ENCODE measurements around the gene LLPH. TPM values are rescaled to one million over a fixed set of nuclear protein-coding genes. Genes with fewer than 3 reads are reported as not detected.

LLPH gene
- 29.9 and 33.4 TPM in 2 replicates for total RNA-seq (2021)
- long read RNA-seq, full-length matches to known transcripts: 48 of 55 reads
- long read RNA-seq, partial matches to known transcripts: 2 of 55 reads
- long read RNA-seq, other reads (novel, unspliced or antisense): 5 of 55 reads

DNA sequence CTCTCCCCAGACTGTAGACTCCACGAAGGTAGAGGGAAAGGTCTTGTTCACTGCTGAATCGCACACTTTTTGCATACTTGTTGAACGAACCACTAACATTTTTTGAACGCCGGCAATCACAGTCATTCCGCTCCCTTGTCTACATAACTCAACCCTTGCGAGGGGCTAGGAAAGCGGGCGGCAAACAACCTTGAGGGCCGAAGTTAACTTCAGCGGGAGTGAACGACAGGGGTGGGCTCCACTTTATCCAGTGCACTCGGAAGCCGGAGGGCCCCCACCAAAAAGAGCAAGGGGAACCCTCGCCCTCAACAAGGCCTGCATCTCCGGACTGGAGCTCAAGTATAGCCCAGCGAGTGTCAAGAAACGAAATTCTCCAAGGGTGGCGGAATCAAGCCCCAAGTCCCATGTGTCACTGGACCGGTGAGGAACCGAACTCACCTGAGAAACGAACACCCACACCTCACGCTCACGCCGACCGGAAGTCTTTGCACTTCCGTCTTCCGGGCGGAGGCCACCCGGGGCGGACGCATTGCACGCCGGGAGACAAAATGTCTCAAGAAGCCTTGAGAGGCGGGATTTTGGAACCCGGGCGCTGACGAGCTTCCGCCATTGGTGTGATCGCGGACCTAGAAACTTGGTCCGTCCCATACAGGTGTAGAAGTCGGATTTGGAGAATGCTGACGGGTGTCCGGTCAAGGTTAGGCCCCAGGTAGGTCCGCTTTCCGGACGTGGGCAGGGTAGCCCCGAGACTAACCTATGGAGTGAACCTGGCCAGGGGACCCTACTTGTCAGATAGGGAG is at the start of gene LLPH:
Gene LLPH, minus strand, starts transcription at position 484 of the 800 bp plus-strand sequence. CDS start 1,644 bp downstream, outside the sequence.
- Histone ChIP-seq H3K79me1 (ENCODE audit: insufficient read depth, low read depth, low read length, poor library complexity, severe bottlenecking) (no peaks in the 10 kb centered on the region), H3K4me1 (ENCODE audit: insufficient read depth, low read length) (no peaks in the 10 kb centered on the region), H3K27me3 (ENCODE audit: insufficient read depth, low read length) (no peaks in the 10 kb centered on the region), H3K27ac (ENCODE audit: insufficient read length, low read depth, low read length) (no peak within 1 kb of the TSS), H3K9me3 (ENCODE audit: control insufficient read depth, low read depth, low read length) (no peaks in the 10 kb centered on the region), H3K4ac (ENCODE audit: low read depth, low read length) (no peak within 1 kb of the TSS), H3K9ac (ENCODE audit: extremely low read depth, insufficient read length, low read length) (peak within 1 kb of the TSS; percentile 77), H4K91ac (ENCODE audit: insufficient read length, low read depth, low read length) (no peak within 1 kb of the TSS), H3T11ph (ENCODE audit: low read length) (no peak within 1 kb of the TSS), H3K56ac (ENCODE audit: insufficient read length, low read depth, low read length) (no peak within 1 kb of the TSS), H2AFZ (ENCODE audit: low read length) (no peak within 1 kb of the TSS), H3K4me2 (ENCODE audit: insufficient read depth, insufficient read length, low read length) (peak within 1 kb of the TSS; percentile 99), H4K20me1 (ENCODE audit: control insufficient read depth, insufficient read depth, insufficient read length) (no peaks in the 10 kb centered on the region), H2BK12ac (ENCODE audit: insufficient read length, low read depth, low read length) (no peak within 1 kb of the TSS), H4K5ac (ENCODE audit: insufficient read length, low read depth, low read length) (no peak within 1 kb of the TSS), H2AK5ac (ENCODE audit: insufficient read length, low read length) (no peak within 1 kb of the TSS), H3K23ac (ENCODE audit: insufficient read length, low read depth, low read length) (no peak within 1 kb of the TSS), H4K8ac (replicated peaks; ENCODE audit: insufficient read length, low read depth, low read length) (no peak within 1 kb of the TSS), H2BK120ac (ENCODE audit: low read depth, low read length, poor library complexity, severe bottlenecking) (no peak within 1 kb of the TSS), H3K79me2 (ENCODE audit: insufficient read depth, low read length) (peaks cover 8% of the 10 kb centered on the region; the same call in 1 of the 2 replicates), H3K14ac (ENCODE audit: insufficient read depth, low read length) (peak within 1 kb of the TSS; percentile 75), H2BK15ac (ENCODE audit: low read depth, low read length) (no peak within 1 kb of the TSS), H2BK5ac (ENCODE audit: insufficient read length, low read length) (no peak within 1 kb of the TSS), H3K18ac (ENCODE audit: insufficient read length, low read depth, low read length) (peak within 1 kb of the TSS; percentile 71), H3K23me2 (ENCODE audit: insufficient read length, low read depth, low read length, poor library complexity, severe bottlenecking) (peaks cover 6% of the 10 kb centered on the region), H2BK20ac (ENCODE audit: low read depth, low read length, poor library complexity, severe bottlenecking) (no peak within 1 kb of the TSS)
- TF ChIP-seq, protein P1, sequence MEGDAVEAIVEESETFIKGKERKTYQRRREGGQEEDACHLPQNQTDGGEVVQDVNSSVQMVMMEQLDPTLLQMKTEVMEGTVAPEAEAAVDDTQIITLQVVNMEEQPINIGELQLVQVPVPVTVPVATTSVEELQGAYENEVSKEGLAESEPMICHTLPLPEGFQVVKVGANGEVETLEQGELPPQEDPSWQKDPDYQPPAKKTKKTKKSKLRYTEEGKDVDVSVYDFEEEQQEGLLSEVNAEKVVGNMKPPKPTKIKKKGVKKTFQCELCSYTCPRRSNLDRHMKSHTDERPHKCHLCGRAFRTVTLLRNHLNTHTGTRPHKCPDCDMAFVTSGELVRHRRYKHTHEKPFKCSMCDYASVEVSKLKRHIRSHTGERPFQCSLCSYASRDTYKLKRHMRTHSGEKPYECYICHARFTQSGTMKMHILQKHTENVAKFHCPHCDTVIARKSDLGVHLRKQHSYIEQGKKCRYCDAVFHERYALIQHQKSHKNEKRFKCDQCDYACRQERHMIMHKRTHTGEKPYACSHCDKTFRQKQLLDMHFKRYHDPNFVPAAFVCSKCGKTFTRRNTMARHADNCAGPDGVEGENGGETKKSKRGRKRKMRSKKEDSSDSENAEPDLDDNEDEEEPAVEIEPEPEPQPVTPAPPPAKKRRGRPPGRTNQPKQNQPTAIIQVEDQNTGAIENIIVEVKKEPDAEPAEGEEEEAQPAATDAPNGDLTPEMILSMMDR (conservative IDR thresholded peaks at IDR 0.05): no peak
- Mint-ChIP-seq H3K9me3 (peaks cover 5 to 12% of the 10 kb centered on the region in 2 experiments; a peak in 3 of 5 replicates), H3K4me1 (peaks cover 11 to 18% of the 10 kb centered on the region in 2 experiments), H3K36me3 (ENCODE audit: insufficient read depth in 1 of 3, low read depth in 3 of 3) (peaks cover 29 to 50% (median 49%) of the 10 kb centered on the region in 3 experiments; a peak in 6 of 7 replicates), H3K27me3 (ENCODE audit: low read depth) (no peaks in the 10 kb centered on the region; the same call in 1 of the 2 replicates), H3K4me3 (peak within 1 kb of the TSS; percentile 89 to 95), H3K27ac (peak within 1 kb of the TSS; percentile 88 to 99 (median 94))
- WGBS (ENCODE audit: extremely low coverage, insufficient read length, low lambda C conversion rate): no CpG with 5 or more reads among the region's 49 CpGs
- DNase-seq: peak; percentile 94
